ENCODE results near the gene MORC3. TPM values are rescaled to one million over a fixed set of nuclear protein-coding genes. Genes with fewer than 3 reads are reported as not detected.

MORC3 gene
- total and polyA plus RNA-seq, 4 donors: 27.9 to 78.9 (median 37.4) TPM

- 54% methylated on average over 9 of the region's 9 CpGs for WGBS (ENCODE audit: insufficient coverage)
- Histone ChIP-seq H3K4me3 (ENCODE audit: low read depth, low read length) (no peak overlapping the region), H3K27me3 (ENCODE audit: control insufficient read depth, insufficient read depth, low read length) (no peaks in the 10 kb centered on the region), H3K9me3 (ENCODE audit: control insufficient read depth, insufficient read depth, low read length) (no peaks in the 10 kb centered on the region), H3K4me1 (ENCODE audit: control insufficient read depth, insufficient read depth, low read length) (peaks cover 6% of the 10 kb centered on the region), H3K36me3 (ENCODE audit: control insufficient read depth, insufficient read depth, low read length) (no peaks in the 10 kb centered on the region), H3K27ac (ENCODE audit: low read depth, low read length) (no peak overlapping the region)
- DNase-seq (ENCODE audit: low read depth in 4 of 6, low spot score in 6 of 6): no peak
Observed at GRCh38 chr21:36425286-36425685, 105.3 kb downstream of the MORC3 start.

Small RNA genes within 50 kb of the gene (small RNA-seq; reads per million reads assigned to genes)
- gene ATP5MFP1 (ENCODE audit: low replicate concordance): not detected

Other genes starting within 250 kb of the MORC3 start
- gene CBR3, start 185.1 kb upstream of the MORC3 start, total RNA-seq: 1 to 10 TPM; 2.0 to 3.7 TPM
- 1 to 10 TPM; 2.1 to 2.4 TPM for gene CBR3, start 185.1 kb upstream of the MORC3 start, polyA plus RNA-seq (ENCODE audit: insufficient read length in 2 of 2)
- 10 to 100 TPM in 1 of 2 donors, 1 to 10 TPM in 1; 7.8 to 20.3 TPM for gene DOP1B, start 163.4 kb upstream of the MORC3 start, total RNA-seq
- 10 to 100 TPM; 15.6 to 17.5 TPM for gene DOP1B, start 163.4 kb upstream of the MORC3 start, polyA plus RNA-seq (ENCODE audit: insufficient read length in 2 of 2)
- 1 to 10 TPM; 2.6 to 3.6 TPM for gene CHAF1B, start 65.2 kb downstream of the MORC3 start, total RNA-seq
- gene CHAF1B, start 65.2 kb downstream of the MORC3 start, polyA plus RNA-seq (ENCODE audit: insufficient read length in 2 of 2): 1 to 10 TPM; 6.0 to 6.9 TPM
- gene CLDN14, start 159.9 kb downstream of the MORC3 start, total RNA-seq: not detected
- under 1 TPM; 0.29 to 0.56 TPM for gene CLDN14, start 159.9 kb downstream of the MORC3 start, polyA plus RNA-seq (ENCODE audit: insufficient read length in 2 of 2)

All from spinal cord (tissue), 10 donors.